ENCODE measurements around the gene FOXD4. TPM values are rescaled to one million over a fixed set of nuclear protein-coding genes. Genes with fewer than 3 reads are reported as not detected.
"Not testable (repeated sequence)": the region's sequence is repeated elsewhere in the genome, so short reads cannot be mapped to it uniquely, and the experiment has no call there.

FOXD4 gene
- total RNA-seq, 1 donor from 2014 or later, result 0.47 TPM

- DNase-seq, result not testable (repeated sequence)
These were observed 24.3 kb downstream of the FOXD4 start for GRCh38 chr9:93909-94308.

- not testable (repeated sequence) for DNase-seq
These were observed 27.4 kb downstream of the FOXD4 start for GRCh38 chr9:90851-91250.

- DNase-seq, result not testable (repeated sequence)
These were observed 29.7 kb downstream of the FOXD4 start for GRCh38 chr9:88396-89037.

- not testable (repeated sequence) for DNase-seq
These were observed 30.4 kb downstream of the FOXD4 start for GRCh38 chr9:87860-88259.

- DNase-seq, result not testable (repeated sequence)
These were observed 31.1 kb downstream of the FOXD4 start for GRCh38 chr9:87105-87504.

- DNase-seq, result not testable (repeated sequence)
These were observed 31.5 kb downstream of the FOXD4 start for GRCh38 chr9:86697-87096.

- DNase-seq, result not testable (repeated sequence)
These were observed 35.1 kb downstream of the FOXD4 start for GRCh38 chr9:82932-83689.

- DNase-seq, result not testable (repeated sequence)
These were observed 39.9 kb downstream of the FOXD4 start for GRCh38 chr9:78333-78732.

- not testable (repeated sequence) for DNase-seq
These were observed 41.8 kb downstream of the FOXD4 start for GRCh38 chr9:76389-76788.

GRCh38 chr9:73900-74525 lies 44.2 kb downstream of the FOXD4 start:
- not testable (repeated sequence) for DNase-seq

GRCh38 chr9:73076-73899 lies 44.9 kb downstream of the FOXD4 start:
- not testable (repeated sequence) for DNase-seq

Other genes starting within 250 kb of the FOXD4 start
- 7.0 TPM for gene WASHC1, start 89.0 kb downstream of the FOXD4 start, total RNA-seq
- gene ZNG1A, start 60.6 kb upstream of the FOXD4 start, total RNA-seq, result 33.2 TPM
- gene DOCK8, start 96.4 kb upstream of the FOXD4 start, total RNA-seq, result 3.6 TPM